ACC112 (cell line): Measurements from ENCODE around the gene LBX2.
"Not testable (repeated sequence)": the region's sequence is repeated elsewhere in the genome, so short reads cannot be mapped to it uniquely, and the experiment has no call there.

Source experiments
- H2AFZ ChIP-seq: fragments of 200-600 bp; sonication (generic); one replicate; pipeline ENCODE4 v1.6.0; 2017; ENCODE audit warnings: antibody characterized with exemption, low read length; ENCODE audit not compliant: unreplicated experiment
- H3K27ac ChIP-seq: fragments of 200-600 bp; sonication (generic); 2 replicates; pipeline ENCODE4 v1.5.1; 2014; ENCODE audit warnings: low read depth, mild to moderate bottlenecking, antibody characterized with exemption, low read length, moderate library complexity
- H3K27me3 ChIP-seq: fragments of 200-600 bp; sonication (generic); 2 replicates; pipeline ENCODE4 v1.6.1; 2014; ENCODE audit warnings: mild to moderate bottlenecking, antibody characterized with exemption, low read length, moderate library complexity, mixed read lengths; ENCODE audit not compliant: insufficient read depth
- H3K36me3 ChIP-seq: fragments of 200-600 bp; sonication (generic); 2 replicates; pipeline ENCODE4 v1.6.1; 2016; ENCODE audit warnings: mild to moderate bottlenecking, antibody characterized with exemption, low read length, moderate library complexity, mixed read lengths; ENCODE audit not compliant: insufficient read depth
- H3K4me1 ChIP-seq: fragments of 200-600 bp; sonication (generic); one replicate; pipeline ENCODE4 v1.6.1; 2016; ENCODE audit warnings: low read length, mixed read lengths; ENCODE audit not compliant: insufficient read depth, unreplicated experiment, control insufficient read depth
- H3K4me3 ChIP-seq: fragments of 200-600 bp; sonication (generic); 2 replicates; pipeline ENCODE4 v1.5.1; 2014; ENCODE audit warnings: mild to moderate bottlenecking, low read depth, low read length
- H3K79me2 ChIP-seq: fragments of 200-600 bp; sonication (generic); one replicate; pipeline ENCODE4 v1.6.0; 2016; ENCODE audit warnings: low read length; ENCODE audit not compliant: control insufficient read depth, unreplicated experiment, insufficient read depth

The LBX2 gene

DNA sequence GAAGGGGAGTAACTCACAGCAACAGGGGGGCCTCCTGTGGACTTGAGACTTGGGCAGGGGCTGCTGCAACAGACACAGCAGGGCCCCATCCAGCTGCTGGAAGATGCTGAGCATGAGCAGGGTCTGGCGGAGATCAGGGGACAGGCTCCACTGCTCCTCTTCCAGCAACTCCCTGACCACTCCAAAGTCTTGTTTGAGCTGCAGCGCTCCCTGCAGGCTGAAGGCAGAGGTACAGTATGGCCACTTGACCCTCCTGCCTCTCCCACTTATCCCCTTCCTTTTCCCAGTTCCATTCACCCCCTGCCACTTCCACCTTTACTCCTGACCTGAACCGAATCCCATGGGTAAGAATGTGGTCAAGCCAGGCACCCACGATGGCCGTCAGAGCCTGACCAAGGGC is 24.5 kb downstream of the LBX2 start:
- H3K27ac ChIP-seq: no peak overlapping the region
- peaks cover 9% of the 10 kb centered on the region for H3K4me1 ChIP-seq
- H3K27me3 ChIP-seq: no peaks in the 10 kb centered on the region
- no peak overlapping the region for H2AFZ ChIP-seq
- peaks cover 11% of the 10 kb centered on the region; the same call in 1 of the 2 replicates for H3K36me3 ChIP-seq
- H3K79me2 ChIP-seq: peaks cover 9% of the 10 kb centered on the region
- H3K4me3 ChIP-seq: no peak overlapping the region

DNA sequence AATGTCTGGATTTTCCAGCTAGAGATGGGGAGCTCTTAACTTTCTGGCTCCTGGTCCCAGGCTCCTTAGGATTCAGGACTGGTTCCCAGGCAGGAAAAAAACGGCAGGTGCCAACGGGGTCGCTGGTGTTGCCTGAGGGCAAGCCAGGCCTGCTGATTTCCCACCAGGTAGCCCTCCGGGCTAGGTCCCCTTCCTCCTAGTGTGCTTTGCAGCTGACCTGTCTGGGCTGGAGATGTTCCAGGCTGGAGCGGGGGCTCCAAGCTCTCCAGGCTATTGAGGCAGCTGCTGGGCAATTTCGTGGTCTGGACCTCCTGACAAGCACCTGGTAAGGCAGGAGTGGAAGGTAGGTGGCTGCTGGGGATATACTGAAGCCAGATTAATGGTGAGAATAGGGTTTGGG is 24.9 kb downstream of the LBX2 start:
- Histone ChIP-seq H3K27me3 (no peaks in the 10 kb centered on the region), H3K79me2 (peaks cover 9% of the 10 kb centered on the region), H3K36me3 (peaks cover 10% of the 10 kb centered on the region; the same call in 1 of the 2 replicates), H3K4me3 (no peak overlapping the region), H2AFZ (no peak overlapping the region), H3K27ac (no peak overlapping the region), H3K4me1 (peaks cover 9% of the 10 kb centered on the region)

DNA sequence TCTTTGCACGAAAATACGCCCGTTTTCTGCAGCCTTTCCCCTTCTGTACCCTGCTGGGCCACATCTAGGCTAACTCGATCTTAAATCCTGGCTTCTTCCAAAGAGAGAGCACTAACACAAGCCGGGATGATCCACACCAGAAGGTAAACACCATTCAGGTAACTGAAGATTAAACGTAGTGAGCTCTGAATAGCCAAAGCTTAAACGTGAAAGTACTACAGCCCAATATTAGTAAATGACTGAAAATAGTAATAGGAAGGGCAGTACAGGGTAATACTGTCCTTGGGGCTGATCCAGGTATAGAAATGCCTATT is 26.5 kb downstream of the LBX2 start:
- Histone ChIP-seq H3K4me1 (peaks cover 9% of the 10 kb centered on the region), H3K79me2 (peaks cover 7% of the 10 kb centered on the region), H2AFZ (peak overlapping the region; percentile 96), H3K27ac (peak overlapping the region; percentile 67), H3K27me3 (no peaks in the 10 kb centered on the region), H3K4me3 (peak overlapping the region; percentile 80), H3K36me3 (peaks cover 10% of the 10 kb centered on the region; the same call in 1 of the 2 replicates)

DNA sequence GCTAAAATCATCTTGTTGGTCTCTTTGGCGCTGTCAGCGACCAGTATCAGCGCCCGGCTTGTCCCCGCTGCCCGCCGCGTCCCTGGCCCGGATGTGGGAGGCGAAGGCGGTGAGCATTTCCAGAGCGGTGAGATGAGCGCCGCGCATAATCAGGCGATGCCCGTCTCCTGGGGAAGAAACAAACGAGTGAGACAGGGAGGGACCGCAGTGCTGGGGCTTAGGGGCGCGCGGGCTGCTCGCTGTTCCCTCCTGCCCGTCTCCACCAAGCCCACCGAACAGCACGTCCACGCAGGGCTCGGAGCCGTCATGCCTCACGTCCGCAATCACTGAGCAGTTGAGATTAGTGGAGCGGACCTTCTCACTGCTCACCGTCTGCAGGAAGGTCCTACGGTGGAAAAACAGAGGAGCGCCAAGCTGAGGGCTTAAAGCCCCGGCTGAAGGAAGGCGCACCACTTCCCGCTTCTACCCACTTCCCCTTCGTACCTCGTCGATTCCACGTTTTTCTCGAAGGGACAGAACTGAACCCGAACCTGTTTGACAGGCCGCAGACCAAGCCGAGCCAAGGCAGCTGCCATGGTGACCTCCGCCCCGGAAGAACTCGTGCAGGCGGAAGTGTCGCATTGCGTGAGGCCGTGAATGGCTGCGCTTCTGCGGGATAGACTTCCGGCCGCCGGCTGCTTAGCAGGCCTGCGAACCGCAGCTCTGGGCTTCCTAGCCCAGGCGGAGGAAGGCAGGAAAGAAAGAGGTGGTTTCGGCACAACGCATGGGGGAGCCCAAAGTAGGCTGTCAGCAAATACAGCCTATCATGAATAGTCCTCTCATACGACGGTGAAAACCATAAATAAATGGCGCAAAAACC is 27.1 kb downstream of the LBX2 start, which contains the start of gene MRPL53:
TSS of gene MRPL53 (minus strand) at position 595 of the 859 bp plus-strand sequence. CDS start at position 575, 20 bp downstream.
- Histone ChIP-seq H3K27ac (peak within 1 kb of the TSS; percentile 67), H3K27me3 (no peaks in the 10 kb centered on the region), H3K79me2 (peaks cover 7% of the 10 kb centered on the region), H2AFZ (peak within 1 kb of the TSS; percentile 96), H3K4me1 (peaks cover 9% of the 10 kb centered on the region), H3K36me3 (peaks cover 6% of the 10 kb centered on the region; the same call in 1 of the 2 replicates), H3K4me3 (peak within 1 kb of the TSS; percentile 80)

DNA sequence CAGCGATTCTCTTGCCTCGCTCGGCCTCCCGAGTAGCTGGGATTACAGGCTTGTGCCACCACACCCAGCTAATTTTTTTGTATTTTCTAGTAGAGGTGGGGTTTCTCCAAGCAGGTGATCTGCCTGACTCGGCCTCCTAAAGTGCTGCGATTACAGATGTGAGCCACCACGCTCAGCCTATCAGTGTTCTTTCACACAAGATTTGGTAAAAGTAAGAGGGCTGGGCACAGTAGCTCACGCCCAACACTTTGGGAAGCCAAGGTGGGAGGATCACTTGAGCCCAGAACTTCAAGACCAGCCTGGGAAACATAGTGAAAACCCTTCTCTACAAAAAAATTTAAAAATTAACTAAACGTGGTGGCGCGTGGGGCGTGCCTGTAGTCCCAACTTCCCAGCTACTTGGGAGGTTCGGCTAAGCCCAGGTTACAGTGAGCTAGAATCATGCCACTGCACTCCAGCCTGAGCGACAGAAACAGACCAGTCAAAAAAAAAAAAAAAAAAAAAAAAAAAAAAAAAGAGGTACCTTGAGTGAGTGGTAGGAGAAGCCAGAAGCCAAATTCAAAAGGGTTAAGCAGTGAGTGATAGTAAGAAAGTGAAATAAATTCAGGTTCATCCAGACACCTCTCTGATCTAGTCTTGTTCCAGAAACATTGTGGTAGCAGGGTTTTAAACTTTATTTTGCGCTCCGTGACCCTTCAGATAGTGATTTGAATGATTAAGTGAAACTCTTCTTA is 27.9 kb downstream of the LBX2 start:
- Histone ChIP-seq H3K27me3 (no peaks in the 10 kb centered on the region), H2AFZ (peak overlapping the region; percentile 58), H3K27ac (peak overlapping the region; percentile 67), H3K4me3 (peak overlapping the region; percentile 80), H3K36me3 (peaks cover 4% of the 10 kb centered on the region; the same call in 1 of the 2 replicates), H3K4me1 (peaks cover 9% of the 10 kb centered on the region), H3K79me2 (peaks cover 7% of the 10 kb centered on the region)

DNA sequence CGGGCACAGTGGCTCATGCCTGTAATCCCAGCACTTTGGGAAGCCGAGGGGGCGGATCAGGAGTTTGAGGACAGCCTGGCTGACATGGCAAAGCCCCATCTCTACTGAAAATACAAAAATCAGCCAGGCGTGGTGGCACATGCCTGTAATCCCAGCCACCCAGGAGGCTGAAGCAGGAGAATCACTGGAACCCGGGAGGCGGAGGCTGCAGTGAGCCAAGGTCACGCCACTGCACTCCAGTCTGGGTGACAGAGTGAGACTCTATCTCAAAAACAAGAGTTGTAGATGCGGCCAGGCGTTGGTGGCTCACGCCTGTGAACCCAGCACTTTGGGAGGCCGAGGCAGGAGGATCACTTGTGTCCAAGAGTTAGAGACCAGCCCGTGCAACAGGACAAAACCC is 28.7 kb downstream of the LBX2 start:
- H3K79me2 ChIP-seq: peaks cover 11% of the 10 kb centered on the region
- not testable (repeated sequence) for H3K4me3 ChIP-seq, H3K27me3 ChIP-seq, H3K4me1 ChIP-seq, H3K27ac ChIP-seq, H3K36me3 ChIP-seq, H2AFZ ChIP-seq

DNA sequence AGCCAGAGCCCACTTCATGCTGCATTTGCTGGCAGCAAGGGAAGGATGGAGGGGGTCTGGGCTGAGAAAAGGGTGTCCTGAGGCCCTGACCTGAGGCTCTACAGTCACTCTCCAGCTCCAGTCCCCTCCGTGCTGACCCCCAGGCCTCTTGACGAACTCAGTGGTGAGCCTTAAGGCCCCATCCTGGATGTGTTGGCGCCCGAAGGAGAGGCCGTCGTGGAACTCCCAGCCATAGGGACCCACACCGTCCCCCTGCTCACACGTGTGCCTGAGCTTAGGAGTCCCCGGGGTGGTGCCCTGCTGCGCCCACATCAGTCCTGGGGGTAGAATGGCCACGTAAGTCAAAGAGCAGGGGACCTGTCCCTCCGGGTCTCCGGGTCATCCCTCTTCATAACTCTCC is 35.0 kb downstream of the LBX2 start:
- Histone ChIP-seq H3K4me1 (no peaks in the 10 kb centered on the region), H2AFZ (peak overlapping the region; percentile 98), H3K27me3 (no peaks in the 10 kb centered on the region), H3K4me3 (peak overlapping the region; percentile 95), H3K79me2 (peaks cover 21% of the 10 kb centered on the region), H3K27ac (peak overlapping the region; percentile 70; the same call in 1 of the 2 replicates), H3K36me3 (no peaks in the 10 kb centered on the region)

DNA sequence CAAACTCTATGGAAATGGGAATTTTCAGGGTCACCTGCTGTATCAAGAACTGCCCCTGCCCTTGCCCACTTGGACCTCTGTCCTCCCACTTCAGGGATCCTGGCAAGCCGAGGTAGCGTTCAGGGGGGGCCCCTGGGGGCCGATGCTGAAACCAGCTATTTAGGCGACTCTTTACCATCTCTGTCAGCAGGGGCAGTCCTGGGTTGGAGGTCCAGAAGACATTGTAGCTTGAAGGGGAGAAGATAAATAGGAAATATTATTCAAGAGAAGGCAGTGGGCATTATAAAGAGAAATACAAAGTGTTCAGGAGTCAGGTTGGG is 36.7 kb downstream of the LBX2 start:
- H3K36me3 ChIP-seq: no peaks in the 10 kb centered on the region
- H3K27me3 ChIP-seq: no peaks in the 10 kb centered on the region
- H3K4me1 ChIP-seq: no peaks in the 10 kb centered on the region
- H3K4me3 ChIP-seq: no peak overlapping the region
- H2AFZ ChIP-seq: no peak overlapping the region
- peaks cover 26% of the 10 kb centered on the region for H3K79me2 ChIP-seq
- H3K27ac ChIP-seq: no peak overlapping the region

DNA sequence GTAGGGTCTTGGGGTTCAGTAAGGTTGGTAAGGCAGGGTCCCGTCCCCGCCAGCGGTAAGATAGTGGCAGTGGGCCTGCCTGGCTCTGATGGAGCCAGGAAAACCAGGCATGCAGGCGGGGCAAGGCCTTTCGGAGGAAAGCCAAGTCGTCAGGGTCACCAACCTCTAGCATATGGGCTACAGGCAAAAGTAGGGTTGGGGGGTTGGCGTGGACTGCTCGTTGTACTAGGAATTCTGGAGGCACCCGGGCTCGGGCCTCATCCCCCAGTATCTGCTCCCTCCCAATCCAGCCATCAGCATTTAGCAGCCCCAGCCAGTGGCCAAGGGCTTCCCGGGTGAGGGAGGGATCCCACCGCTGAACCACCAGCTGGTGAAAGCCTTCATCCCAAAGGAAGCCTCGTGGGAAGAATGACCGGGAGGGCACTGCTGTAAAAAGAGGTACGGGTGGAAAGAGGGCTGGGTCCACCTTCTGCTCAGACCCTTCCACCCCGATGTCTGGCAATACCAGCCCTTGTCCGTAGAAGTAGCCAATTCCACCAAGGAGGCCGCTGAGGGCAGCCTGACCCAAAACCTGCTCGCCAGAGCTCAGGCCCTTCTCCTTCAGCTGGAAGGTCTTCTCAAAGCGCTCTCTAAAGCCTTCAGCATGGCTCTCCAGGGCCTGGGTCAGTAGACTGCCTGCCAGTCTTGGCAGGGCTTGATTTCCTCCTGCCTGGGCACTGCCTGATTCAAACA is 37.2 kb downstream of the LBX2 start:
- H3K4me3 ChIP-seq: no peak overlapping the region
- H3K4me1 ChIP-seq: no peaks in the 10 kb centered on the region
- H2AFZ ChIP-seq: no peak overlapping the region
- H3K79me2 ChIP-seq: peaks cover 26% of the 10 kb centered on the region
- no peaks in the 10 kb centered on the region for H3K27me3 ChIP-seq
- no peaks in the 10 kb centered on the region for H3K36me3 ChIP-seq
- H3K27ac ChIP-seq: no peak overlapping the region

DNA sequence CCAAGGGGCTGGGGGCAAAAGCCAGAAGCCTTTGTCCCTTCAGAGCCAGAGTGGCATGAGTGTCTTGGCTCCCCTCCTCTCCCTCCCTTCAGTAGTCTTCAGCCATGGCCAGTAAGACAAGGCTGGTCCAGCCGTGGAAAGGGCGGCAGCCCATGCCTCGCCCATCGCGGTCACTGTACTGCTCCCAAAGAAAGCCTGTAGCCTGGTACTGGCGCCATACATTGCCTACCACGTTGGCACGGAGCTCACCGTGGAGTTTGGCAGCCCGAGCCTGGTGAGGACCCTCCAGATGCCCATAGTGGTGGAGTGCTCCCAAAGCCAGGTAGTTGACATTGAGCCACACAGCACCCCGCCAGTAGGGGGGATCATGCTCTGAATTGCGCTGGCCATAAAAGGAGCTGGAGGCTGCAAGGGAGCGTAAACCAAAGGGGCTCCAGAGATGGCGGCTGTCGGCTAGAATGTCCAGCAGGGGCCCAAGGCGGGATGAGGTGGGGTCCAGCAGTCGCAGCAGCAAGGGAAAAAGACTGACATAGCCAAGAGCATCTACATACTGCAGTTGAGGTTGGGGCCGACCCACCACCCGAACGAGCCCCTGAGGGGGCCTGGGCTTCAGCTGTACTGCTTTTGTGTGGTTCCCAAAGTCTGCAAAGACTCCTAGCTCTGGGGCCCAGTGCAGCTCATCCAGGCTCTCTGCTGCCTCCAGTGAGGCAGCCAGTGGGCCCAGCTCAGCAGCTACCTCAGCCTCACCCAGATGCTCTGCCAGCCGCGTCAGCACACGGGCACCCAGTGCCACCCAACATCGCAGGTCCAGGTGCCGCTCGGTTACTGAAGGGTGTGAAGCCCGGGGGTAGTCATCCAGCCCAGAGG is 38.0 kb downstream of the LBX2 start:
- H3K79me2 ChIP-seq: peaks cover 26% of the 10 kb centered on the region
- H3K27me3 ChIP-seq: no peaks in the 10 kb centered on the region
- H3K4me1 ChIP-seq: peaks cover 5% of the 10 kb centered on the region
- H3K4me3 ChIP-seq: no peak overlapping the region
- H3K27ac ChIP-seq: no peak overlapping the region
- no peak overlapping the region for H2AFZ ChIP-seq
- H3K36me3 ChIP-seq: no peaks in the 10 kb centered on the region
